ENCODE measurements around the gene G3BP1. TPM values are rescaled to one million over a fixed set of nuclear protein-coding genes. Genes with fewer than 3 reads are reported as not detected.
"Not testable (repeated sequence)": the region's sequence is repeated elsewhere in the genome, so short reads cannot be mapped to it uniquely, and the experiment has no call there.

Gene G3BP1
- total RNA-seq, 2 donors from 2014 or later = 64.7 to 182 TPM

GRCh38 chr5:151780348-151780747, 8.6 kb downstream of the G3BP1 start:
- TF ChIP-seq CTCF (IDR thresholded peaks at IDR 0.05) = no peak
- Histone ChIP-seq H3K9me3 (no peaks in the 10 kb centered on the region), H3K36me3 (no peaks in the 10 kb centered on the region), H3K4me1 (ENCODE audit: control insufficient read depth in 1 of 2, low read depth in 2 of 2) (peaks cover 50 to 84% of the 10 kb centered on the region in 2 donors), H3K27ac (no peak overlapping the region), H3K4me3 (no peak overlapping the region), H3K27me3 (replicated peaks; ENCODE audit: insufficient read depth) (no peaks in the 10 kb centered on the region)
- DNase-seq (ENCODE audit: low spot score) (no peak), ATAC-seq (ENCODE audit: insufficient number of reproducible peaks, low FRiP score, low read depth) (no peak)

GRCh38 chr5:151781201-151781600, 9.4 kb downstream of the G3BP1 start:
- Histone ChIP-seq H3K4me3 (no peak overlapping the region), H3K9me3 (no peaks in the 10 kb centered on the region), H3K36me3 (no peaks in the 10 kb centered on the region), H3K27me3 (replicated peaks; ENCODE audit: insufficient read depth) (no peaks in the 10 kb centered on the region), H3K4me1 (ENCODE audit: control insufficient read depth in 1 of 2, low read depth in 2 of 2) (peaks cover 43 to 84% of the 10 kb centered on the region in 2 donors), H3K27ac (no peak overlapping the region)
- DNase-seq (ENCODE audit: low spot score) = no peak
- ATAC-seq (ENCODE audit: insufficient number of reproducible peaks, low FRiP score, low read depth) = no peak
- TF ChIP-seq CTCF (IDR thresholded peaks at IDR 0.05) = no peak

- peaks cover 39 to 63% of the 10 kb centered on the region in 2 donors for H3K4me1 ChIP-seq (ENCODE audit: control insufficient read depth in 1 of 2, low read depth in 2 of 2)
- ATAC-seq (ENCODE audit: insufficient number of reproducible peaks, low FRiP score, low read depth); H3K27ac ChIP-seq; H3K9me3 ChIP-seq; H3K36me3 ChIP-seq; H3K27me3 ChIP-seq (replicated peaks; ENCODE audit: insufficient read depth); DNase-seq (ENCODE audit: low spot score); H3K4me3 ChIP-seq: not testable (repeated sequence)
These were observed 11.9 kb downstream of the G3BP1 start for GRCh38 chr5:151783664-151784063.

- Histone ChIP-seq H3K4me1 (ENCODE audit: control insufficient read depth in 1 of 2, low read depth in 2 of 2) (peaks cover 39 to 58% of the 10 kb centered on the region in 2 donors), H3K27me3 (replicated peaks; ENCODE audit: insufficient read depth) (no peaks in the 10 kb centered on the region), H3K9me3 (no peaks in the 10 kb centered on the region), H3K36me3 (peaks cover 3% of the 10 kb centered on the region), H3K4me3 (no peak overlapping the region), H3K27ac (no peak overlapping the region)
- ATAC-seq (ENCODE audit: insufficient number of reproducible peaks, low FRiP score, low read depth) (no peak), DNase-seq (ENCODE audit: low spot score) (no peak)
- TF ChIP-seq CTCF (IDR thresholded peaks at IDR 0.05) = no peak
These were observed 12.4 kb downstream of the G3BP1 start for GRCh38 chr5:151784141-151784540.

GRCh38 chr5:151786468-151786867, 14.7 kb downstream of the G3BP1 start:
- Histone ChIP-seq H3K9me3 (no peaks in the 10 kb centered on the region), H3K36me3 (peaks cover 6% of the 10 kb centered on the region), H3K4me1 (ENCODE audit: control insufficient read depth in 1 of 2, low read depth in 2 of 2) (peaks cover 24 to 43% of the 10 kb centered on the region in 2 donors), H3K4me3 (no peak overlapping the region), H3K27me3 (replicated peaks; ENCODE audit: insufficient read depth) (no peaks in the 10 kb centered on the region), H3K27ac (no peak overlapping the region)
- ATAC-seq (ENCODE audit: insufficient number of reproducible peaks, low FRiP score, low read depth) (no peak), DNase-seq (ENCODE audit: low spot score) (no peak)
- no peak for TF ChIP-seq CTCF (IDR thresholded peaks at IDR 0.05)

- no peak overlapping the region for H3K27ac ChIP-seq
- DNase-seq (ENCODE audit: low spot score) (no peak), ATAC-seq (ENCODE audit: insufficient number of reproducible peaks, low FRiP score, low read depth) (no peak)
- no peak for TF ChIP-seq CTCF (IDR thresholded peaks at IDR 0.05)
- H3K4me3 ChIP-seq = no peak overlapping the region
- peaks cover 16 to 32% of the 10 kb centered on the region in 2 donors for H3K4me1 ChIP-seq (ENCODE audit: control insufficient read depth in 1 of 2, low read depth in 2 of 2)
- no peaks in the 10 kb centered on the region for H3K27me3 ChIP-seq (replicated peaks; ENCODE audit: insufficient read depth)
- H3K36me3 ChIP-seq = peaks cover 13% of the 10 kb centered on the region
- H3K9me3 ChIP-seq = no peaks in the 10 kb centered on the region
These were observed 16.1 kb downstream of the G3BP1 start for GRCh38 chr5:151787817-151788216.

Measured in thoracic aorta (tissue), 2 donors.